ENCODE data around the gene VPS13D.

VPS13D gene

GRCh38 chr1:12542616-12543592 lies 313.1 kb downstream of the VPS13D start:
- no peak for DNase-seq

- no peak for DNase-seq
These were observed 313.9 kb downstream of the VPS13D start for GRCh38 chr1:12543740-12544154.

GRCh38 chr1:12544357-12544756 lies 314.5 kb downstream of the VPS13D start:
- no peak for DNase-seq

GRCh38 chr1:12544992-12545391 lies 315.2 kb downstream of the VPS13D start:
- DNase-seq = no peak

DNA sequence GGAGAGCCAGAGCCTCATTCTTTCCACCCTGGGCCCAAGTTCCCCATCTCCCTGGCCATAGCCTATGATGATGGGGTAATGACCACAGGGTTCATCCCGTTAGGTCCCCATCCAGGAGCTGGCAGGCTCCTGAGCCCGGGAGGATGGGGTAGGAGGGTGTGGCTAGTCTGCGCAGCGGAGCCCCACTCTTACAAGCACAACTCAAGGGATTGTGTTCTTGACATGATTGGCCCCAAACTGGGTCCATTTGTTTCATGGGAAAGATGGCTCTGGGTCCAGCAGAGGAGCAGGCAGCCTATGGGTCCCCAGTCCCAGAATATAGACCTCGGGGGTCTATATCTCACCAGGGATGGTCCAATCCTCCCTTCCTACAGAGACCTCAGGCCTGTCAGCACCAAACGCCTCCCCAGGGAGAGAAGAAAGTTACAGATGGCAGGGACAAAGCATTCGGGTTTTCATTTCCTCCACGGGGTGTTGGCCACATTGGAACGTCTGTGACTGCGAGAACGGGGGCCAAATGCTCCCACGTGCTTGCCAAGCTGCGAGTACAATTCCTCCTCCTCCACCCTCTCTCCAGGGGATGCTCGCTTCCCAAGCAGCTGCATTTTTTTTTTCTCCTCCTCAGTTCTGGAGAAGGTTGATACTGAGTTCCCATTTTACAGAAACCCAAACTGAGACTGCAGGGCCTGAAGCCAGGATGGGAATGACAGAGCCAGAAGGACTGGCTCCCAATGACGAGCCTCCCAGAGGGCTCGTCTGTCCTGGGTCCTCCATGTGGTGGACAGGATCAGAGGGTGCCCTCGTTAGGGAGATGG lies 317.1 kb downstream of the VPS13D start:
- no peak for DNase-seq

DNA sequence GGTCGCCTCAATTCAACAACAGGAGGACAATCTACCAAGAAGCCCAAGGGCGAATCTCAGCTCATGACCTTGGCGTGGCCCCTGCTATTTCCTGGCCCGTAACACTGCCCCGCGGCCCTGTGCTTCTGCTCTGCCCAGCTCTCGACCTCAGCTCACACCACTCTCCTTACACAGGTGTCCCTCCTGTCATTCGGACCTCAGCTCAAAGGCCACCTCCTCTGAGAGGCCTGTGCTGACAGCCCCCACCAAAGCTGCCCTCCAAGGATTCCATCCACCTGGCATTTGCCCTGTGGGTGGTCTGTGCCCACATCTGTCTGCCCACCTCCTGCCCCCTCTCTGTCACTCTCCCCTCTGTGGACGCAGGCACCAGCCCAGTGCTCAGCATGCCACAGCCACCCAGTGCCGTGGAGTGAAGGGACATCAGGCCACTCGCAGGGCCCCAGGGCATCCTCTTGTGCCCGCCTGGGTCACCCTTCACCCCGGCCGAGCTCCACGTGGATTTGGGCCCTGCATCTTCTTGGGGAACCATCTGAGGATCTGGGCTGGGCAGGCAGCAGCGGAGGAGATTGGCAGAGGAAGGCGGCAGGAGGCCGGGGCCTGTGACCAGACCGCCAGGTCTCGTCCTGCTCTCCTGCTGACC lies 317.9 kb downstream of the VPS13D start:
- no peak for DNase-seq

DNA sequence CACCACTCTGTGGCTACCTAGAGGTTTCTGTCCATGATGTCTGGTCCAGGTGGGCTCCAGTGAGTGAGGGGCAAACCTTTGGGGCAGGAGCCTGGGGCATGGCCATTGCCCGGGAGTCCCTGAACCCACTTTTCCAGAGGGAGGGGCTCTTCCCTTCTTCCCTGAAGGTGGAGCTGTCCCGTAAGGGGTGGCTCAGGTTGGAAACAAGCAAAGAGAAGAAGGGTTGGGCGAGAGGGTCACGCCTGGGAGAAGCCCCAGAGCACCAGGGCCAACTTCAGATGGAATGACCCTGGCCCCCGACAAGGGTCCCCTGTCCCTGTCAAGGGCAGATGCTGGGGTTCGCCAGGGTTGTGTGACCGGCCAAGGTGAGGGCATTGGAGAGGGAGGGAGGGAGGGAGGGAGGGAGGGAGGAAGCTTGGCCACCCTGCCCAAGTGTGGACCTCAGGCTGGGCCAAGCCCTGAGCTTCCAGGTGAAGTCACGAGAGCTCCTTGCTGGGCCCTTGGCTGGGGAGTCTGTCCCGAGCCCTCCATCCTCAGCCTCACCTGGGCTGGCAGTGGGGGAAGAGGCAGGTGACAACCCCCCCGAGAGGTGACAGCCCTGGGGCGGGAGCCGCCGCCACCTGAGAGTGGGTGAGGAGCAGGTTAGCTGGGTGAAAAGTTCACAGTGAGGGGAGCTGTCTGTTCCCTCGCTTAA lies 318.6 kb downstream of the VPS13D start:
- DNase-seq = no peak

DNA sequence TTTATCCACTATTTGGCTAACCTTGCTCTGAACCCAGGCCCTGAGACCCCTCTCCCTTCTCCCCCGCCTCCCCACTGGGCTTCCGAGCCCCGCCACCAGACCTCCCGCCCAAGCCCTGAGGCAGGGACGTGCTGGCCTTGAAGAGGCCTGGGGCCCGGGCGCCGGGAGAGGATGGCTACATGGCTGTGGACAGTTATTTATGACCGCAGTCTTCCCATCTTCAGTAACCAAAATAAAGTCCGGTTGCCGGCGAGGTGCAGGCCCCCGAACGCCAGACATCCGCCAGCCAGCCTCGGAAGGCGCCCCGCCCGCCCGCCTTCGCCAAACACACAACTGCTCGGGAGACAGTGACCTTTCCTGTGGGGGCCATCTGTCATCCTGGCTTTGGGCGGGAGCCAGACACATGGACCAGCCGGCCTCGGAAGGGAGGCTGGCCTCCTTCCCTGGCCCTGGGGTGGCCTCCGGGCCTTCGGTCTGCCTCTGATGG lies 319.2 kb downstream of the VPS13D start:
- DNase-seq = no peak

- no peak for DNase-seq
These were observed 319.9 kb downstream of the VPS13D start for GRCh38 chr1:12549460-12550349.

- DNase-seq = no peak
These were observed 321.8 kb downstream of the VPS13D start for GRCh38 chr1:12551584-12551983.

DNA sequence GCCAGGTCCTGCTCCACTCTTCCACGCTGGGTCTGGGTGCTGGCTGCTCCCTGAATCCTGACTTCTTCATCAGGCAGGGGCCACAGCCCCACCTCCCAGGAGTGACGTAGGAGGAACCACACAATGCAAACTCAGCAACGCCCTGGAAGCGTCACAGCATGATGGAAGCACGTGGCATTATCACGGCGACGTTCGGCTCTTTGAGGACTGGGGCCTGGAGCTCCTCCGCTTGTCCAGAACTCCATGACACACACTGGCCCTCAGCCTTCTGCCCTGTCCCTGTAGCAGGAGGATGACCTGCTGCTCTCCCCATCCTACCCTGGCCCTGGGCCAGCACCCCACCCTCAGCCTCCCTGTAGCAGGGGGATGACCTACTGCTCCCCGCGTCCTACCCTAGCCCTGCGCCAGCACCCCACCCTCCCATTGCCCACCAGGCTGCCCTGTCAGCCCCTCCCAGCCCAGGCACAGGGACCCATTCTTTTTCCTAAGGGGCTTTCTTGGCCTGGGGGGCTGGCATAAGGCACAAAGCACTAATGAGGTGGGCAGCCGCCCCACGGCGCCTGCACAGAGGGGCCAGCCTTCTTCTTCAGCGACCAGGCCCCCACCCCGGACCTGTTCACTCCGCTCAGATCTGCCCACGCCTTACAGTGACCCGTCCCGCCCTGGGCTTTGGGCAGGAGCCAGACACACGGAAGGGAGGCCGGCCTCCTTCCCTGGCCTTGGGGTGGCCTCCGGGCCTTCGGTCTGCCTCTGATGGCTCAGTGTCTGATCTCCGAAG lies 322.5 kb downstream of the VPS13D start:
- no peak for DNase-seq

DNA sequence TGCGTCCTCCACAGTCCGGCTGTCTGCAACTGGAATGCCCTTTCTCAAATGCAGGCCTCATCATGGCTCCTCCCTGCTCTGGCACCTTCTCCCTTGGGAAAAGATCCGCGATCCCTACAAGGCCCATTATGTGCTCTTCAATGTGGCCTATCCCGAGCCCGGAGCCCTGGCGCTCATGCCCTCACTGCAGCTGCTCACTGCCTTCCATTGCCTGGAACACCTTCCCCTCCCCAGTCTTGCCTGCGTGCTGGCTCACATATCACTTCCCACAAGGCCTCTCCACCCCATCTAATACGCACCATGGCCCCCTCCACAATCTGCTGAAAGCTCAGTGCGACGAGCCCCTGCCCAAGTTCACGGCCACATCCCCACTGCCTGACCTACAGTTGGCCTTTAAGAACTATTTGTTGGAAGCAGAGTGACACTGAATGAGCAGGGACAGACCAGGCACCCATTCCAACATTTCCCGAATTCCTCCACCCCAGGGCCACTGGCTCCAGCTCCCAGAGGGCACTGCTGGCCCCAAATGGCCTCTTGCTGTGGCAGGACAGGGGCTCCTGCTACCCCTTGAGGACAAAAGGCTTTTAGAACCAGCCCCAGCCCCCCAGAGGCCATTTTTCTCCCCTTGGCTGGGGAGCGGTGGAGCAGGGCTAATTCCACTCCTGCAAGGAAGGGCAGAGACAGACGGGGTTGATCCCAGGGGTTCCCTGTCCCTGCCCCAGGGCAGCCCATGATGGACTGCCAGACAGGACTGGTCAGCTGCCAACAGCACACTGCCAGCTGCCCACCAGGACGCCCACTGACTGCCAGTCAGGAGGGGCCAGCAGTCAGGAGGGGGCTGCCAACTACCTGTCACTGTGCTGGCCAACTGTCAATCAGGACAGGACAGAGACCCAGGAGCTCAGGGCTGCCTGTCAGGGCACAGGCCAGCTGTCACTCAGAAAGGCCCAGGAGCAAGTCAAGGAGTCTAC lies 323.4 kb downstream of the VPS13D start:
- no peak for DNase-seq

DNA sequence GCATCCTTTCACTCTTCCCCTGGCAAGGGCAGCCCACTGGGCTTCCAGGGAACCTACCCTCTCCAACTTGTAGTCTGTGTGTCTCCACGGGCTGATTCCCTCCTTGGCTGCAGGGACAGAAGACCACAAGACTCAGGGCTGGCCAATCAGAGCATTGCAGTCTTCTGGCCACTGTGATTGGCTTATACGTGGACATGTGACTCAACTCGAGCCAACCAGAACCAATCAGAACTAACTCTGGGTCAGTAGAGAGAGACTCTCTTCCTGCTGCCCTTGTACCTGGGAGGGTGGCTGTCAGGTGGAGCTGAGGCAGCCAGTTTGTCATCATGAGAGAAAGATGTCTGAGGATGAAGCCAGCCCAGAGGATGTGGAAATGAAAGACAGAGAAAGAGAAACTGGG lies 324.1 kb downstream of the VPS13D start:
- no peak for DNase-seq

- DNase-seq = no peak
These were observed 324.9 kb downstream of the VPS13D start for GRCh38 chr1:12554521-12555305.

DNA sequence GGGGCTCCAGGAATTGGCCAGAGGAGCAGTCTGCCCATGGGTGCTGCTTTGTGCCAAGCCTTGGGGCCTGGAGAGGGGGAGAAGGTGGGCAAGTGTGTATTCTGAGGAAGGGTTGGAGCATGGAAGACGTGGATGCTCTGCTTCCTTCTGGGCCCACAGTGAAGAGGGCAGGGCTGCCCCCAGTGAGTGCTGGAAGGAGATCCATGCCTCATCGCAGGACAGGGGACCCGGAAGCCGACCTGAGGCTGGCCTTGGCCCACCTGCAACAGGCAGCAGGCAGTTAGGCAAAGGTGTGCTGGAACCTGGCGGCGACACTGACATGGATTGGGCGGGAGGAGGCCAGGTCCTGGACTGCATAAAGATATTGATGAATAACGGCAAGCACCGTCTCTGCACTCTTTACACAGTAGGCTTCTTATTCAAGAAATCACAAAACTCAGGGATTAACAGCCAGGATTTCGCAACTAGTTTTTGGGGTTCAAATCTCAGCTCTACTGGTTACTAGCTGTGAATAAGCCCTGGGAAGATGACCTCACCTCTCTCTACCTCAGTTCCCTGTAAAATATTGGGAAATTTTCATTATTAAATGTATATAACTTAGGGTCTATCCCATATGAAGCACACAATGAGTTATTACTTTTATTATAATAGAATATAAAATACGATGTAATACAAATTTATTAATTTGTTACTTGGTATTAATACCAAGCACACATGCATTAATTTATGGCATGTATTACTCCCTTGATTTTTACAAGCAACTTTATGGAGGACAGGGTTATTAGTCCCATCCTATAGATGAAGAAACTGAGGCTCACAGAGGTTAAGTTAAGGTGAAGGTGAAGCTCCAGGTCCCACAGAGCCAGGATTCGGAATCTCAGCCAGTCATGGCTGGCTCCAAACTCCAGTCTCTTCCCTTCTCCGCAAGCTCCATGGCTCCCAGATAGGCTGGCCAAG lies 325.9 kb downstream of the VPS13D start:
- DNase-seq = no peak

DNA sequence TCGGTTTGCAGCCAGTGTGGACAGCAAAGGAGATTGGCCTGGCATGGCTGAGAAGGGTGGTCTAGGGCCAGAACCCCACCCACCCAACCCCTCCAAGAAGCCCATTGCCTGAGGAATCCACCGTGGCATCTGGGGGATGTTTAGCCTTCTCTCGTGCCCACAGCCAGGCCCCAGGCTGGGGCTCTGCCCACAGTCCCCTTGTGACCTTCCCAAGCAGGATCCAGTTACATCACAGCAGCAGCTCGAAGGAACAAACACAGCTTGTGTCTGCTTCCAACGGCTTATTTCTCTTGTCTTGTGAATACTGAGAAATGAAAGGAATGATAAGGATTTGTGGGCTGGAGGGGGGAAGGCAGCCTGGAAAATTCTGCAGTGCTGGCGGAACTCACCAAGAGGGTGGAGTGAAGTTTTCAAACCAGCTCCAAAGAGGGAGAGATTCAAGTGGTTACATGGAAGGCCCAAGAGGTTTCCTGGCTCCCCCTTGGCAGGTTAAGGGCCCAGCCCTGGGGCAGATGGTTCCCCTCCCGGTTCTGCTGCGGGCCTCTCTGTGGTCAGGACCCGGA lies 326.6 kb downstream of the VPS13D start:
- DNase-seq = no peak

All from stimulated activated CD4-positive, alpha-beta T cell treated with anti-CD3 and anti-CD28 coated beads, Interleukin-4, amount 100 ng/mL, for 24 hours (primary cell).